GM19035 (cell line): ENCODE data around the gene TJAP1.
A peak's percentile ranks its signal among the peaks of the same experiment; 100 is the strongest.

Experiments
- ATAC-seq: cut with Tn5 transposase; IDR thresholded peaks from one replicate; pipeline ENCODE4 v1.9.1; 2021; ENCODE audit not compliant: unreplicated experiment

TJAP1 gene

GRCh38 chr6:43477235-43478007, at the start of gene TJAP1:
TSS of gene TJAP1 (plus strand) at chr6:43477570. CDS start at chr6:43499002, 21,432 bp downstream.
- ATAC-seq, result peak; percentile 91

GRCh38 chr6:43428112-43428570, 49.2 kb upstream of the TJAP1 start:
- no peak for ATAC-seq

GRCh38 chr6:43428874-43429273, 48.5 kb upstream of the TJAP1 start:
- ATAC-seq, result no peak

- ATAC-seq, result no peak
These were observed 45.1 kb upstream of the TJAP1 start for GRCh38 chr6:43432009-43432945.

GRCh38 chr6:43433148-43433547, 44.2 kb upstream of the TJAP1 start:
- no peak for ATAC-seq

GRCh38 chr6:43434001-43434840, 43.1 kb upstream of the TJAP1 start:
- ATAC-seq, result no peak

- no peak for ATAC-seq
These were observed 42.4 kb upstream of the TJAP1 start for GRCh38 chr6:43434943-43435342.

- ATAC-seq, result no peak
These were observed 41.5 kb upstream of the TJAP1 start for GRCh38 chr6:43435682-43436437.

- no peak for ATAC-seq
These were observed 40.6 kb upstream of the TJAP1 start for GRCh38 chr6:43436577-43437282.

- no peak for ATAC-seq
These were observed 39.7 kb upstream of the TJAP1 start for GRCh38 chr6:43437700-43438099.

- ATAC-seq, result no peak
These were observed 34.4 kb upstream of the TJAP1 start for GRCh38 chr6:43442935-43443334.

GRCh38 chr6:43444036-43444435, 33.3 kb upstream of the TJAP1 start:
- no peak for ATAC-seq

GRCh38 chr6:43444582-43444981, 32.8 kb upstream of the TJAP1 start:
- ATAC-seq, result no peak

- no peak for ATAC-seq
These were observed 31.8 kb upstream of the TJAP1 start for GRCh38 chr6:43445576-43445975.

- ATAC-seq, result no peak
These were observed 29.8 kb upstream of the TJAP1 start for GRCh38 chr6:43447604-43448003.

- no peak for ATAC-seq
These were observed 28.5 kb upstream of the TJAP1 start for GRCh38 chr6:43448916-43449315.

- no peak for ATAC-seq
These were observed 26.7 kb upstream of the TJAP1 start for GRCh38 chr6:43450699-43451131.

GRCh38 chr6:43451348-43451747, 26.0 kb upstream of the TJAP1 start:
- no peak for ATAC-seq

- no peak for ATAC-seq
These were observed 25.4 kb upstream of the TJAP1 start for GRCh38 chr6:43451939-43452338.

GRCh38 chr6:43452896-43453295, 24.5 kb upstream of the TJAP1 start:
- no peak for ATAC-seq
